Activated naive CD4-positive, alpha-beta T cell treated with anti-CD3 and anti-CD28 coated beads for 36 hours (primary cell): Measurements from ENCODE around the gene MAP1S. TPM values are rescaled to one million over a fixed set of nuclear protein-coding genes. Genes with fewer than 3 reads are reported as not detected.

Experiments used
- CTCF ChIA-PET: fragments of 350-600 bp; sonication (Branson Sonifier 250); formaldehyde crosslinking; loops from one replicate; lab custom pipeline; 2021; ENCODE audit warnings: antibody characterized with exemption; lab: Charles Lee
- DNase-seq: peaks from one replicate; pipeline ENCODE4 v3.0.0-alpha.2; 2020
- H3K27ac Mint-ChIP-seq: one replicate; pipeline ENCODE4 v1.8.0; 2021; ENCODE audit warnings: mild to moderate bottlenecking, mixed read lengths
- H3K27me3 Mint-ChIP-seq: one replicate; pipeline ENCODE4 v1.8.0; 2021; ENCODE audit warnings: low read depth, mixed read lengths
- H3K36me3 Mint-ChIP-seq: one replicate; pipeline ENCODE4 v1.8.0; 2021; ENCODE audit warnings: low read depth, mixed read lengths
- H3K4me1 Mint-ChIP-seq: one replicate; pipeline ENCODE4 v1.8.0; 2021; ENCODE audit warnings: low read depth, mixed read lengths
- H3K4me3 Mint-ChIP-seq: one replicate; pipeline ENCODE4 v1.8.0; 2021; ENCODE audit warnings: mild to moderate bottlenecking, moderate library complexity, mixed read lengths
- H3K9me3 Mint-ChIP-seq: one replicate; pipeline ENCODE4 v1.8.0; 2021; ENCODE audit warnings: mixed read lengths
- intact Hi-C: fragments of 100-400 bp; cut with micrococcal nuclease; formaldehyde crosslinking; loops from one replicate; pipeline ENCODE4 v1.15.1; 2023
- total RNA-seq, 2 experiments: library from RNA; stranded (reverse); gene quantifications; one replicate each; pipeline ENCODE4 v1.2.3, GENCODE V29; 2021

The MAP1S gene
- total RNA-seq, 2 experiments from 2014 or later: 46.8 to 51.8 TPM

- CTCF ChIA-PET: no interaction called here
- H3K27ac Mint-ChIP-seq: no peak overlapping the region
Observed at GRCh38 chr19:17726964-17727773, 7.9 kb downstream of the MAP1S start.

GRCh38 chr19:17727843-17728242, 8.6 kb downstream of the MAP1S start:
- Mint-ChIP-seq H3K27me3 (no peaks in the 10 kb centered on the region), H3K36me3 (peaks cover 24% of the 10 kb centered on the region)

More at GRCh38 chr19:17726964-17727773, 7.9 kb downstream of the MAP1S start:
- H3K27me3 Mint-ChIP-seq: no peaks in the 10 kb centered on the region
- DNase-seq: no peak
- no peak overlapping the region for H3K4me3 Mint-ChIP-seq
- intact Hi-C loops: no loop called here
- no peaks in the 10 kb centered on the region for H3K9me3 Mint-ChIP-seq
- peaks cover 18% of the 10 kb centered on the region for H3K4me1 Mint-ChIP-seq
- H3K36me3 Mint-ChIP-seq: peaks cover 24% of the 10 kb centered on the region

GRCh38 chr19:17733127-17733526, 13.8 kb downstream of the MAP1S start:
- Mint-ChIP-seq H3K4me1 (peaks cover 18% of the 10 kb centered on the region), H3K27me3 (no peaks in the 10 kb centered on the region), H3K27ac (no peak overlapping the region), H3K4me3 (no peak overlapping the region), H3K9me3 (no peaks in the 10 kb centered on the region), H3K36me3 (peaks cover 24% of the 10 kb centered on the region)
- CTCF ChIA-PET: no interaction called here
- intact Hi-C loops: no loop called here
- no peak for DNase-seq

More at GRCh38 chr19:17727843-17728242, 8.6 kb downstream of the MAP1S start:
- Mint-ChIP-seq H3K4me1 (peaks cover 18% of the 10 kb centered on the region), H3K9me3 (no peaks in the 10 kb centered on the region), H3K4me3 (no peak overlapping the region), H3K27ac (no peak overlapping the region)
- no peak for DNase-seq
- intact Hi-C loops: no loop called here
- CTCF ChIA-PET: no interaction called here

GRCh38 chr19:17734146-17734545, 14.9 kb downstream of the MAP1S start:
- no peak overlapping the region for H3K4me3 Mint-ChIP-seq
- no peak for DNase-seq
- H3K9me3 Mint-ChIP-seq: no peaks in the 10 kb centered on the region
- no peaks in the 10 kb centered on the region for H3K27me3 Mint-ChIP-seq
- H3K27ac Mint-ChIP-seq: no peak overlapping the region
- H3K4me1 Mint-ChIP-seq: peaks cover 20% of the 10 kb centered on the region
- H3K36me3 Mint-ChIP-seq: peaks cover 24% of the 10 kb centered on the region
- CTCF ChIA-PET: no interaction called here
- intact Hi-C loops: no loop called here

- no peak for DNase-seq
- Mint-ChIP-seq H3K4me3 (no peak overlapping the region), H3K27me3 (no peaks in the 10 kb centered on the region), H3K4me1 (peaks cover 16% of the 10 kb centered on the region), H3K27ac (no peak overlapping the region), H3K36me3 (peaks cover 19% of the 10 kb centered on the region), H3K9me3 (no peaks in the 10 kb centered on the region)
- CTCF ChIA-PET: no interaction called here
- intact Hi-C loops: no loop called here
Observed at GRCh38 chr19:17735410-17735809, 16.1 kb downstream of the MAP1S start.

GRCh38 chr19:17737690-17738153, 18.4 kb downstream of the MAP1S start:
- H3K36me3 Mint-ChIP-seq: peaks cover 10% of the 10 kb centered on the region
- H3K27me3 Mint-ChIP-seq: no peaks in the 10 kb centered on the region
- no peak overlapping the region for H3K27ac Mint-ChIP-seq
- CTCF ChIA-PET: interaction anchor here (0.6 kb wide), 1 partner anchor 180 kb away, joined by 3 read pairs; no protein-coding TSS in a partner anchor
- no peak overlapping the region for H3K4me3 Mint-ChIP-seq
- H3K4me1 Mint-ChIP-seq: peaks cover 4% of the 10 kb centered on the region
- H3K9me3 Mint-ChIP-seq: no peaks in the 10 kb centered on the region
- intact Hi-C loops: no loop called here
- no peak for DNase-seq

- H3K4me1 Mint-ChIP-seq: peaks cover 7% of the 10 kb centered on the region
- H3K4me3 Mint-ChIP-seq: no peak overlapping the region
- H3K27ac Mint-ChIP-seq: no peak overlapping the region
- H3K27me3 Mint-ChIP-seq: no peaks in the 10 kb centered on the region
- intact Hi-C loops: no loop called here
- H3K36me3 Mint-ChIP-seq: peaks cover 4% of the 10 kb centered on the region
- CTCF ChIA-PET: interaction anchor here (0.6 to 1.3 kb wide), 2 partner anchors 36 to 78 kb away, joined by 3 to 6 read pairs; no protein-coding TSS in a partner anchor
- DNase-seq: no peak
- no peaks in the 10 kb centered on the region for H3K9me3 Mint-ChIP-seq
Observed at GRCh38 chr19:17739121-17739875, 20.0 kb downstream of the MAP1S start.

GRCh38 chr19:17741456-17741855, 22.2 kb downstream of the MAP1S start:
- H3K4me1 Mint-ChIP-seq: peaks cover 11% of the 10 kb centered on the region

GRCh38 chr19:17743874-17744580, 24.7 kb downstream of the MAP1S start:
- peak; percentile 59 for DNase-seq
- CTCF ChIA-PET: no interaction called here

More at GRCh38 chr19:17741456-17741855, 22.2 kb downstream of the MAP1S start:
- CTCF ChIA-PET: interaction anchor here (0.6 to 0.9 kb wide), 4 partner anchors 14 to 38 kb away, joined by 3 to 5 read pairs (median 3); no protein-coding TSS in a partner anchor
- Mint-ChIP-seq H3K27ac (no peak overlapping the region), H3K9me3 (no peaks in the 10 kb centered on the region), H3K36me3 (peaks cover 3% of the 10 kb centered on the region), H3K4me3 (no peak overlapping the region), H3K27me3 (no peaks in the 10 kb centered on the region)
- intact Hi-C loops: no loop called here
- no peak for DNase-seq

GRCh38 chr19:17747205-17748098, 28.2 kb downstream of the MAP1S start:
- no peaks in the 10 kb centered on the region for H3K9me3 Mint-ChIP-seq
- DNase-seq: peak; percentile 97
- H3K4me1 Mint-ChIP-seq: peaks cover 40% of the 10 kb centered on the region
- peak overlapping the region; percentile 63 for H3K4me3 Mint-ChIP-seq
- H3K36me3 Mint-ChIP-seq: peaks cover 2% of the 10 kb centered on the region
- H3K27me3 Mint-ChIP-seq: no peaks in the 10 kb centered on the region
- intact Hi-C loops: loop anchor here (1.0 to 2.0 kb wide), 4 partner anchors 27 to 442 kb away; partner anchors contain the start of genes COLGALT1, MAP1S and MRPL34
- CTCF ChIA-PET: interaction anchor here (0.7 to 1.5 kb wide), 4 partner anchors 16 to 565 kb away, joined by 3 to 6 read pairs (median 4); no protein-coding TSS in a partner anchor
- peak overlapping the region; percentile 56 for H3K27ac Mint-ChIP-seq

More at GRCh38 chr19:17743874-17744580, 24.7 kb downstream of the MAP1S start:
- Mint-ChIP-seq H3K4me1 (peaks cover 21% of the 10 kb centered on the region), H3K9me3 (no peaks in the 10 kb centered on the region), H3K27ac (no peak overlapping the region), H3K4me3 (no peak overlapping the region), H3K36me3 (peaks cover 2% of the 10 kb centered on the region), H3K27me3 (no peaks in the 10 kb centered on the region)
- intact Hi-C loops: no loop called here
